ENCODE data around the gene HEXA.

Gene HEXA

DNA sequence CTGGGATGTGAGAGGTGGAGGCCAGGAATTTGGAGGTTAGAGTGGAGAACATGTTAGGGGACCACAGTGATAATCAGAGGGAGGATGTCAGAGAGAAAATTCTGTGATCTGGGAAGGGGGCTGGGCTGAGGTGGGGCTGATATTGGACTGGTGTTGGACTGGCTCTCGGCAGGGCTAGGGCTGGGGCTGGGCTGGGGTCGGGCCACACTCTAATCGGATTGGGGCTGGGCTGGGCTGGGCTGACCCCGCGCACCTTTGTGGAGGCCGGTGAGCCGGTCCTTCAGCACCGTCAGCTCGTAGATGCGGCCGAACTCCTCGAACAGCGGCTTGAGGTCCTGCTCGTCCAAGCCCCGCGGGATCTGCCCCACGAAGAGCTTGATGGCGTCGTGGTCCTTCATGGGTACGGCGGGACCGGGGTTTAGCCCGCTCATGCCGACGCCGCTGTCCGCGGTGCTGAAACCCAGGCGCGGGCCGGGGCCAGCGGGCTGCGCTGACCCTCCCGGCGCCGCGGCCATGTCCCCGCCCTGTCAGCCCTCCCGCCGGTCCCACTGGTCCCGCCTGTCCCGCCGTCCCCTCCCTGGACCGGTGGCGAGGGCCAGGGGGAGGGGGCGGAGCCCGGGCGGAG lies 56.3 kb downstream of the HEXA start:
- peak; percentile 69 for DNase-seq (ENCODE audit: low read depth)

DNA sequence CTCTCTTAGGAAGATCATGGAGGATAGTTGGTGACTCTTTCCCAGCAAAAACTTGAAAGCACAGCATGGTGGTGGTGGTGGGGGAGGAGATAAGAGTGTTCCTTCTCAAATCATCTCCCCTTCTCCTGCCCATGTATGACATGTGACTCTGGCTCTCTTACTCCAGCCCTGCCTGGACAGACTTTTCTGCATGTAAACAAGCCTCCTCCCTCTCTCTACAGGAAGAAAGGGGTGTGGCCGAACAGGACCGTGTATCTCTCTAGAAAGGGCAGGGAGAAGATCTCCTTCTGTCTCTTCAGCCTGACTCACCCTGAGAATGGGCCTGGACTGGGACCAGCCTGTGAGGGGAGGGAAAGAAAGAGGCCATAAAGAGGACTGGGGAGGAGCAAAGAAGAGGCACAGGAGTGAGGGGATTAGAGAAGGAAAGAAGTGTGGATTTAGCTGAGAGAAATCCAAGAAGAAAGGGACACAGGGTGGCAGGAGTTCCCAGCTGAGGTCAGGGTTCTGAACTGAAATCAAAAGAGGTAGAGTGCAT lies 57.3 kb downstream of the HEXA start:
- no peak for DNase-seq (ENCODE audit: low read depth)

DNA sequence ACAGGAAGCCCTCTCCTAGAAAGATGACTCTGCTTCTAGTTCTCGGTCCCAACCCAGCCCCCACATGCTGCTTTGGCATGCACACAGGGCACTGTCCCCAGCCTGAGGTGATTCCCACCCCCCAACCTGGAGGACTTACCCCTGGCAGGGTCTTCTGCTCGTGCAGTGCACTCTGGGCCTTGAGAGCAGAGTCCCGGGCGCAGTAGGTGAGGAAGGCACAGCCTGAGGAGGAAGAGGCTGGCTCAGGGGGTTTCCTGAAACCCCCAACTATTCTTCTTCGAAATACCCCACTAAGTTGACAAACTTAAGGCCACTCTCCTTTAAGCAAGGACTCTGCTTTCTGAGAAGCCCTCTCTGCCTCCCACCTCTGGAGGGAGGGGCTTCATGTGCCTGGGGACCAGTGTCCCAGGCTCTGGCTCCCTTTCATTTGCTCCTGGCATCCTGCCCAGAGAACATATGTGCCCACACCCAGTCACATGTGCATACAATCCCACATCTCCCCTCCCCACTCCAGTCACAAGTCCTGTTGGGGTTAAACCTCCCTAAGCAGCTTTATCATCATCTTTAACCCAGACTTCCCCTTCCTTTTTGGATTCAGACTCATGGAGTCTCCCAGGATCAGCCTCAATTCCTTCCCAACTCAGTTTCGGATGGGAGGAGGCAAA lies 60.0 kb downstream of the HEXA start:
- no peak for DNase-seq (ENCODE audit: low read depth)

DNA sequence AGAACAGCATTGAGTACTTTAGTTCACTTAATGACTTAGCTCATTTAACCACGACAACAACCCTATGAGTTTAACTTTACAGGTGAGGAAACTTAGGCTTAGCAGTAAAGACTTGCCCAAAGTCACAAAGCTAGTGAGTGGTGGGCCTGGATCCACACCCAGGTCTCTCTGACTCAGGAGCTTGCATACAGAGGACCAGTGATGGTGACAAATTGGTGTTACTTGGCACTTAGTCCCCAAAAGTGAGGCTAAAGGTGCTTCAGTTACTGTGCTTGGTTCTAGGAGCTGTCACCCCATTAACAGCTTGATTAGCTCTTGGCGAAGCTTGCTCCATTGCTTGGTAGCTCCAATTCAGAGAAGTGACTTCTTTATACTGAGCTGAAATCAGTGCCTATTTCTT lies 61.9 kb downstream of the HEXA start:
- DNase-seq (ENCODE audit: low read depth): no peak

DNA sequence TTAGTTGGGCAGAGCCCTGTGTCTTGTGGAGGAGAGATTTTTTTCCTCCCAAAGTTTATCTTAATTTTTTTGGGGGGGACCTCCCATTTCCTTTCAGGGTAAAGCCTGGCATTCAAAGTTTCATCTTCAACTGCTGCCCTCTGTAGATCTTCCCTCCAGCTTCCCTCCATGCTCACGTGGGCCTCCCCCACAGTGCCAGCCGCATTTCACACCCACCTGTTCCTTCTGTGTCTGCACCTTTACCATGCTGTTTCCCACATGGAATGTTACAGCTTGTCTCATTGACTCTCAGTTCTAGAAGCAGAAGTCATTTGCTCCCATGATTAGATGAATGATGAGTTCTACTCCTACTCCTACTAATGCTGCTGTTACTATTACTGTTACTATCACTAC lies 62.4 kb downstream of the HEXA start:
- no peak for DNase-seq (ENCODE audit: low read depth)

DNA sequence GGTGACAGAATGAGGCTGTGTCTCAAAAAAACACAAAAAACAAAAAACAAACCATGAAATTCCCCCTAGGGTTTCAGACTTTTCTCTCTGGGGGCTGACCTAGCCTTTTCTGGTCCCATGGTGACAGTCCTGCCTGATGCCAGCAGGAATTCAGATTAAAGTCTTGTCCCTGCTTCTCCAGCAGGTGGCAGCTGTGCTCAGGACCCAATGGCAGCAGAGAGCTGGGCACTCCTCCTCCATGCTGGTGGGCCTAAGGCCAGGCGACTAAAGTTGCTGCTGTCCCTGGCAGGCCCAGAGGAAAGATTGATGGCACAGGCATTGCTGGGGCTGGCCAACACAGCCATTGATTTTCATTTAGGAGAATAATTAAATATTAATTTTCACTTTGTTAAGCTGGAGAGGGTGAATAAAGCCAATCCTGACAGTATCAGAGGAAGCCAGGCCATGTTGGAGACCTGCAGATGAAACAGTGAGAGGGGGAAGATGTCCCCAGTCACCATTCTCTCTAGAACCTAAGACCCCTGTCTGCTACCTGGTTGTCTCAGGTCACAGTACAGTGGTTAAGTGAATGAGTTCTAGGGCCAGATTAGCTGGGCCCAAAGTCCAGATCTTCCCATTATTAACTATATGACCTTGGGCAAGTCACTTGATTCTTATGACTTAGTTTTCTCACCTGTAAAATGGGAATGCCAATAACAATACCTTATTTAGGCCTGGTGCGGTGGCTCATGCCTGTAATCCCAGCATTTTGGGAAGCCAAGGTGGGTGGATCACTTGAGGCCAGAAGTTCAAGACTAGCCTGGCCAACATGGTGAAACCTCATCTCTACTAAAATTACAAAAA lies 63.0 kb downstream of the HEXA start:
- DNase-seq (ENCODE audit: low read depth): peak; percentile 82

DNA sequence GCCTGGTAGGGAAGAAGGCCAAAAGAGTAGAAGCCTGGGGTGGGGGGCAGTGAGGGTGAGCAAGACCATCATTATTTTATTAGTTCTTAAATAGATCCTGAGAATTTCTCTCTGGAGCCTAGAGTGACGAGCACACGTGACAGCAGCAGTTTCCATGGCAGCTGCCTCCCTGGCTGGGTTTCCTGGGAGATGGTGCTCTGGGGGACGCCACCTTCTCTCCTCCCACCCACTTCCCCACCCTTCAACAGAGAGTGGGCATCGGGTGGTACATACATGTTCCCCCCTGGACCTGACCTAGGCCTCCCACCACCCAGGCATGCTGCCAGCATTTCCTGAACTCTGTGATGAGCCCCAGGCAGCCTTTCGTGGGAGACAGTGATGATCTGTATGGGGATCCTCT lies 68.8 kb downstream of the HEXA start:
- no peak for DNase-seq (ENCODE audit: low read depth)

DNA sequence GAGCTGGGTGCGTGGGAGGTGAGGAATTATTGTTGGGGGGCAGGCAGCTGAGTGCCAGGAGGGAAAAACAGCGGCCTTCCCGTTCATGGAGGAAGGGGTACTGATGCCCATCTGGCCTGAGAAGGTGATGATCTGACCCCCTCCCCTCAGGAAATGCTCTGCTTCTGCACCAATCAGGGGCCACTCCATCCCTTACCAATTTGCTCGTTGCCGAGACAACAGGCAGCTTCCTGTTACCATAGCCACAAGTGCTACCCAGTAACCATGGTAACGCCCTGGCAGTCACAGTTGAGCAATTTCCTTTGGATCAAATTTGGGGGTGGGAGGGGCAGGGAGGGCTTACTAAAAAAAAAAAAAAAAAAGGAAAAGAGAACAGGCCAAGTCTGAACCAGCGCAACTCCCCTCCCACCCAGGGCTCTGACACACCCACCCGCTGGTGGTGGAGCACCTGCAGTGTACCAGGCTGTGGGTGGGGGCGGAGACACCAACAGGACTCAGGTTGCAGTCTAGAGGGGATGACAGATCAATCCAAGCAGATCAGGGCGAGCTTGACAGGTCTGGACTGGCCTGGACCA lies 69.5 kb downstream of the HEXA start:
- peak; percentile 62 for DNase-seq (ENCODE audit: low read depth)

DNA sequence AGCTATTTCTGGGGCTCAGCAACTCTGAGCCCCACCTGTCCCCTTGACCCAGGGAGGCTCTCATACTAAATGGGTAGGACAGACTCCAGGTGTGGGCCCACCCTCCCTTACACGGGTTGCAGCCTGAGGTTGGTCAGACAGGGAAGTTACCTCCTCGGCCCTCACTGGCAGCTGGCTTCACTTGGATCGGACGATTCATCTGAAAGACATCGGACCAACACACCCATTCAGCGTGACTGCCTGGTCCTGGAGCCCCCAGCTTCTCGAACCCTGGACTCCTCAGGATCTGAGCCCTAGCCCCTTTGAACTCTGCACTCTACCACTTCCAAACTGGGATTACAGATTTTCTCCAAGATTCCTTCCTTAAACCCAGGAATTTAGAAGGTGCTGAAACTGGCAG lies 71.2 kb downstream of the HEXA start:
- DNase-seq (ENCODE audit: low read depth): no peak

DNA sequence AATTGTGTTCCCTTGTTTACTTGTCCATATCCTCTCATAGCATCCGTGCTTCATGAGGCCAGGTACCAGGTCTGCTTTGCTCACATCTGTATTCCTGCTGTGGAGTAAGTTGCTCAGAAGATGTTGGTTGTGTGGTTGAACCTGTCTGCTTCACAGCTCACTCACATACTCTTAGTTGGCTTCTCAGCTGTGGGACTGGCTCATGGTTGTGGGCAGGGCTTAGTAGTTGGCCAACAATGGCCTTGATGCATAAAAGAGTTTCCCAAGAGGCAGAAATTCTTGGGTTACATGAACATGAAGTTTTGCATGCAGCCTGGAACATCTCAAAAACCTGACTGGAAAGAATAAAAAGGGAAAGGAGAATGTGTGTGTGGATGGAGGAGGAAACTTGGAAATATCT lies 72.9 kb downstream of the HEXA start:
- no peak for DNase-seq (ENCODE audit: low read depth)

Measured in EH (cell line).